Heart left ventricle (tissue), 16 donors: ENCODE measurements around the gene EVX1. TPM values are rescaled to one million over a fixed set of nuclear protein-coding genes. Genes with fewer than 3 reads are reported as not detected.
A peak's percentile ranks its signal among the peaks of the same experiment; 100 is the strongest.

Source experiments
- ATAC-seq, 4 donors: fragments of 200-7000 bp; cut with Tn5 transposase; one replicate each; pipeline ENCODE4 v1.9.1; 2020 to 2022; ENCODE audit warnings: moderate library complexity in 4 of 4, mild to moderate bottlenecking in 3 of 4, moderate number of reproducible peaks in 1 of 4
- DNase-seq, 5 donors: peaks; one replicate each; pipeline ENCODE4 v3.0.0-alpha.2; 2020
- H3K27ac ChIP-seq, 12 donors: fragments of 200-600 bp; sonication (generic) in 4 of 12; one replicate each; pipeline versions ENCODE4 v1.5.0 to v1.8.0; 2016 to 2022; ENCODE audit warnings: mild to moderate bottlenecking in 2 of 12
- H3K27me3 ChIP-seq, 9 donors: fragments of 200-600 bp; sonication (generic) in 2 of 9; one replicate each; pipeline versions ENCODE4 v1.5.1 to v1.8.0; 2016 to 2022; ENCODE audit warnings: mild to moderate bottlenecking in 3 of 9
- H3K36me3 ChIP-seq, 9 donors: fragments of 200-600 bp; sonication (generic) in 2 of 9; one replicate each; pipeline versions ENCODE4 v1.5.0 to v1.8.0; 2018 to 2022; ENCODE audit warnings: mild to moderate bottlenecking in 2 of 9
- H3K4me1 ChIP-seq, 12 donors: fragments of 200-600 bp; sonication (generic) in 4 of 12; one replicate each; pipeline versions ENCODE4 v1.5.0 to v1.8.0; 2016 to 2022; ENCODE audit warnings: mild to moderate bottlenecking in 3 of 12
- H3K4me3 ChIP-seq, 12 donors: fragments of 200-600 bp; sonication (generic) in 4 of 12; one replicate each; pipeline versions ENCODE4 v1.5.0 to v1.8.0; 2017 to 2022; ENCODE audit warnings: mild to moderate bottlenecking in 9 of 12, moderate library complexity in 4 of 12
- H3K9me3 ChIP-seq, 12 donors: fragments of 200-600 bp; sonication (generic) in 4 of 12; one replicate each; pipeline versions ENCODE4 v1.5.0 to v1.8.0; 2016 to 2022; ENCODE audit warnings: mild to moderate bottlenecking in 1 of 12
- CTCF ChIP-seq, 12 donors: fragments of 200-600 bp; sonication (generic) in 4 of 12; IDR thresholded peaks; one replicate each; pipeline versions ENCODE4 v1.5.0 to v1.8.0; 2018 to 2022; ENCODE audit warnings: antibody characterized with exemption in 12 of 12, mild to moderate bottlenecking in 5 of 12
- POLR2A ChIP-seq, 2 donors: fragments of 450-650 bp; IDR thresholded peaks; one replicate each; pipeline ENCODE4 v1.6.1; 2017; ENCODE audit warnings: antibody characterized with exemption in 2 of 2, mild to moderate bottlenecking in 2 of 2, moderate library complexity in 2 of 2
- WGBS, 4 donors: extraction: QIAGEN DNeasy Blood & Tissue Kit in 2 of 4; methylation state at CpG; one replicate each; pipeline versions ENCODE4 v1.1.5 to v1.1.7; 2013 to 2018; 5-methylcytosine and 5-hydroxymethylcytosine counted together
- intact Hi-C, 10 donors: fragments of 100-400 bp; cut with DNase I; formaldehyde crosslinking; loops; one replicate each; pipeline versions ENCODE4 v1.11.1 to v1.14.2; 2022
- polyA plus RNA-seq, 2 donors: library from polyadenylated mRNA; stranded (reverse); fragments of 200-250 nt; gene quantifications; one replicate each; pipeline ENCODE4 v1.2.3, GENCODE V29; 2013
- total RNA-seq, 9 donors: library from RNA; depleted of rRNA in 2 of 9; stranded (reverse); fragments of >200 nt in 2 of 9; fragmentation: NEBNext Ultra II Directional in 3 of 9; extraction: Animal tissue kit (Norgen Biotek cat#: 25700) in 3 of 9; gene quantifications; one replicate each; pipeline versions ENCODE4 v1.1.0 to v1.2.4, GENCODE V29; 2016 to 2023
- donor health status: ischemic (EF 13 %, LVEDD 7.1; RV severe dilation, severe dysfunction).
- donor health status: healthy with polysubstance abuse.
- donor health status: DM: no; HTN: yes; CAD: no.
- donor health status: DM: no; HTN: no; CAD: no.
- donor health status: ischemic (EF 25% LVEDD 6.9; RV normal size, moderate dysfunction).
- donor health status: ischemic (EF 25% LVEDD 5.7; RV mildly dilated, moderate dysfunction).
- donor health status: healthy.
- donor health status: DM: yes; HTN: yes; CAD: no.
- donor health status: ischemic (EF 35%, LVEDD 5.7; RV mildly dilated, moderate dysfunction).
- donor health status: nonischemic (EF 11% LVEDD 7.7; RV severe dilation, severe dysfunction).
- donor health status: DM: yes; HTN: yes; CAD: no.
- donor health status: PGD.
- donor health status: ischemic (EF 29% LVEDD 5.4; RV normal size, mild dysfunction).
- donor health status: nonischemic (EF 23%, LVEDD 6.1; RV moderate dilation, normal function).

EVX1 gene
- total and polyA plus RNA-seq, 11 donors: not detected

- Histone ChIP-seq H3K4me3 (peak overlapping the region in 8 of 12 donors; percentile 6 to 47 (median 37)), H3K27ac (peak overlapping the region in 1 of 12 donors; percentile 66), H3K4me1 (peaks cover 4 to 52% (median 21%) of the 10 kb centered on the region in 12 donors), H3K36me3 (no peaks in the 10 kb centered on the region), H3K27me3 (peaks cover 86 to 97% (median 92%) of the 10 kb centered on the region in 9 donors), H3K9me3 (no peaks in the 10 kb centered on the region)
- TF ChIP-seq POLR2A (IDR thresholded peaks at IDR 0.05): no peak
- no peak for TF ChIP-seq CTCF (IDR thresholded peaks at IDR 0.05)
- ATAC-seq: peak in 2 of 4 donors; percentile 44 to 49
- WGBS, 4 donors: 11 to 22% (median 15%) methylated on average over 14 of the region's 14 CpGs
- intact Hi-C loops: loop anchor here in 5 of 10 donors (5.0 to 10.0 kb wide), 4 partner anchors 374 to 721 kb away; no protein-coding TSS in a partner anchor
- no peak for DNase-seq
These were observed 41.6 kb upstream of the EVX1 start for GRCh38 chr7:27200761-27201579.

GRCh38 chr7:27201580-27202017, 41.0 kb upstream of the EVX1 start:
- peaks cover 4 to 52% (median 21%) of the 10 kb centered on the region in 12 donors for H3K4me1 ChIP-seq

GRCh38 chr7:27202018-27202861, 40.4 kb upstream of the EVX1 start:
- no peak overlapping the region for H3K4me3 ChIP-seq
- intact Hi-C loops: loop anchor here in 5 of 10 donors (5.0 to 10.0 kb wide), 4 partner anchors 373 to 720 kb away; no protein-coding TSS in a partner anchor
- H3K27ac ChIP-seq: no peak overlapping the region
- no peaks in the 10 kb centered on the region for H3K9me3 ChIP-seq
- peaks cover 79 to 97% (median 93%) of the 10 kb centered on the region in 9 donors for H3K27me3 ChIP-seq
- DNase-seq: no peak
- TF ChIP-seq CTCF (IDR thresholded peaks at IDR 0.05) (no peak), POLR2A (IDR thresholded peaks at IDR 0.05) (no peak)
- 11 to 20% (median 19%) methylated on average over 30 of the region's 30 CpGs for WGBS, 4 donors
- ATAC-seq: no peak
- H3K4me1 ChIP-seq: peaks cover 4 to 52% (median 21%) of the 10 kb centered on the region in 12 donors
- H3K36me3 ChIP-seq: no peaks in the 10 kb centered on the region

More at GRCh38 chr7:27201580-27202017, 41.0 kb upstream of the EVX1 start:
- intact Hi-C loops: loop anchor here in 5 of 10 donors (5.0 to 10.0 kb wide), 4 partner anchors 373 to 721 kb away; no protein-coding TSS in a partner anchor
- no peak for DNase-seq
- 20 to 31% (median 27%) methylated on average over 4 of the region's 4 CpGs for WGBS, 4 donors
- TF ChIP-seq POLR2A (IDR thresholded peaks at IDR 0.05) (no peak), CTCF (IDR thresholded peaks at IDR 0.05) (no peak)
- no peak for ATAC-seq
- Histone ChIP-seq H3K4me3 (peak overlapping the region in 1 of 12 donors; percentile 35), H3K9me3 (no peaks in the 10 kb centered on the region), H3K27me3 (peaks cover 85 to 97% (median 93%) of the 10 kb centered on the region in 9 donors), H3K27ac (peak overlapping the region in 1 of 12 donors; percentile 66), H3K36me3 (no peaks in the 10 kb centered on the region)
